HG03097 (cell line): Measurements from ENCODE around the gene RNFT2.

Experiments
- ATAC-seq: cut with Tn5 transposase; IDR thresholded peaks from one replicate; pipeline ENCODE4 v1.9.1; 2021; ENCODE audit not compliant: unreplicated experiment, low FRiP score

Gene RNFT2

GRCh38 chr12:116709768-116710167 is 28.3 kb upstream of the RNFT2 start:
- no peak for ATAC-seq

- ATAC-seq = no peak
Observed at GRCh38 chr12:116710370-116711150, 27.6 kb upstream of the RNFT2 start.

GRCh38 chr12:116712458-116713303 is 25.4 kb upstream of the RNFT2 start:
- no peak for ATAC-seq

GRCh38 chr12:116713527-116713926 is 24.6 kb upstream of the RNFT2 start:
- no peak for ATAC-seq

GRCh38 chr12:116714175-116714574 is 23.9 kb upstream of the RNFT2 start:
- no peak for ATAC-seq

- no peak for ATAC-seq
Observed at GRCh38 chr12:116717466-116718437, 20.4 kb upstream of the RNFT2 start.

- no peak for ATAC-seq
Observed at GRCh38 chr12:116718655-116719454, 19.3 kb upstream of the RNFT2 start.

GRCh38 chr12:116719731-116720528 is 18.2 kb upstream of the RNFT2 start:
- ATAC-seq = no peak

DNA sequence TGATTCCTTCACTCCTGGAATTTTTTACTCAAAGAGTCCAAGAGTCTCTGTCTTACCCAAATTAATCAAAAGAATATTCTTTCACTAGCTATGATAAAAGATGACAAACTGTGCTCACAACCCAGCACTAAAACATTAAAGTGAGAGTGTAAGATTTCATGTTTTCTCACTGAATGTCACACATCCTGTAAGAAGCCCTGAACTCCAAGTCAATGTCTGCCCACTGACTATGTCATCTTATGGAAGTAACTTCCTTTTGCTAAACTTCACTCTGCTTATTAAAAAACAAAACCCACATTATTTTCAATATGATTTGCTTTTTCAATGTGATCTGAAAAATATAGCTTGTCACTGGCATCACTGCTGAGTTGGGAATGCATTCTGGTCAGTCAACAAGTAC is 15.9 kb upstream of the RNFT2 start:
- ATAC-seq = no peak

DNA sequence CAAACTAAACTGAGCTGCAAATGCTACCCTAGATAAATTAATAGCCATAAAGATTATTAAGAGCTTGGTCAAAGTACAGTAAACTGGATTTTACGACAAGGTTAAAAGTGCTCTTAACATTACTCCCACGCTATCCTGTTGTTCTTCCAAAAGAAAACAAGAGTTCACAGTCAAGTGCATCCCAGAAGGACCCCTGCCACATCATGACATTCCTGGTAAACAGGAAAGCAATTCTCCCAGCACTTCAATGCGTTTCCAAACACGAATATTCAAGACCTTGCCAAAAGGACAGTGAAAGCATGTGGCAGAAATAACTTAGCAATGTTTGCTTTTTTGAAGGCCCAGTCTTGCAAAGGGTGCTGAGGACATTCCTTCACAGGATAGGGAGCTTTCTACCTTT is 11.4 kb upstream of the RNFT2 start:
- ATAC-seq = no peak

GRCh38 chr12:116727261-116727660 is 10.9 kb upstream of the RNFT2 start:
- no peak for ATAC-seq

- ATAC-seq = no peak
Observed at GRCh38 chr12:116727891-116728290, 10.2 kb upstream of the RNFT2 start.

DNA sequence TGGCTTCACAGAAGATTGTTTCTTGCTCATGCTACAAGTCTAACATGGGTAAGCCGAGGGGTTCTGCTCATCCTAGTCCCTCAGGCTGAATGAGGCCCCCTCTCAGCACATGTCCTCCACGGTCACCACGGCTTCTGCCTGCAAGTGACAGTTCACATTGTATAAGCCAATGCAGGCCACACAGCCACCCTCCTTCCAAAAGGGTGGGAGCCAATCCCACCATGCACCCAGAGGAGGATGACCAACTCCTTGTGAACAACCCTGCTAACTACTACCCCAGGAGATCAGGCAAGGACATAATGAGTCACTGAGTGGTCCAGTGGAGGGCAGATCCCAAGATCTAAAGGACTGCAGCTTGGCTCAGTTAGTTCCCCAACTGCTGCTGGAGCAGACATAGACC is 6.3 kb upstream of the RNFT2 start:
- ATAC-seq = no peak

DNA sequence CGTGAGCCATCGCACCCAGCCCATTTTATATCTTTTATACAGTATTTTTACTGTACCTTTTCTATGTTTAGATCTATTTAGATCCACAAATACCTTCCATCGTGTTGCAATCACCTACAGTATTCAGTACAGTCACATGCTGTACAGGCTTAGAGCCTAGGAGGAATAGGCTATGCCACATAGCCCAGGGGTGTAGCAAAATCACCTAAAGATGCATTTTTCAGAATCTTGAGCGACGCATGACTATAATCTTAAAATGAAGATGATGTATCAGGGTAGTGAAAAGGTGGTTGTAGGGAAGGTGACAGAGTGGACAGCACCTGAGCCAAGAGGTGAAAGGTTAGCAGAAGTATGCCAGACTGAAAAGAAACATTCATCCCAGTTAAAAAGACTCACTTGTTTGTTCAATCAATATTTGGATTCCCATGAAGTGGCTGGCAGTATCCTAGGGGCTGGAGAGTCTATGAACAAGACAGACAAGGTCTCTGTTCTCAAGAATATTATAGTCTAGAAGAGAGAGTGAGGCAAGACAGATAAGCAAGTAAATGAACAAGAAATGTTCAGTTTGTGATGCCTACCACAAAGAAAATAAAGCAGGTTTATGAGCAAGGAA is 3.9 kb upstream of the RNFT2 start:
- no peak for ATAC-seq

- no peak for ATAC-seq
Observed at GRCh38 chr12:116735084-116735483, 3.0 kb upstream of the RNFT2 start.

DNA sequence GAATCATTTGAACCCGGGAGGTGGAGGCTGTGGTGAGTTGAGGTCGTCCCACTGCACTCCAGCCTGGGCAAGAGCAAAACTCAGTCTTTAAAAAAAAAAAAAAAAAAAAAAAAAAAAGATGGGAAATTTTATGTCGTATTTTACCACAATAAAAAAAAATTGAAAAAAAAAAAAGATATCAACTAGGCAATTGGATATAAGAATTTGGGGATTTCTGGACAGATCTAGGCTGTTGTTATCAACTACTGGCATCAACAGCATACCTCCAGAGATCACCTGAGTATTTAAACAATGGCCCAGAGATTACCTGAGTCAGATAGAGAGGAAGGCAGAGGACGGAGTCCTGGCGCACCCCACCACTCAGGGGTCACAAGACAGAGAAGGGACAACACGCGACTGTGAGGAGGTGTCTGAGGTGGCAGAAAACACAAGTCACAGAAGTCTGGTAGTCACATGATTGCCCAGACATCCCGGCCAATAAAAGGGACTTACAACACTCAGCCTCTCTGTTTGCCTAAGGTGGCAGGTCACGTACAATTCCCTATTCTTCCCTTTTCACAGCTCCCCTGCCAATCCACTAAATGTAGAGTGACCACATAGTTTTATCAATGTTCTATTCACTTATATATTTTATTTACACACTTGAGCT is 2.0 kb upstream of the RNFT2 start:
- no peak for ATAC-seq

GRCh38 chr12:116736962-116737773 is 947 bp upstream of the RNFT2 start:
- no peak for ATAC-seq
